NCI-H128 (cell line): ENCODE data around the gene C22orf42.
"Not testable (repeated sequence)": the region's sequence is repeated elsewhere in the genome, so short reads cannot be mapped to it uniquely, and the experiment has no call there.

Experiments used
- DNase-seq: peaks from one replicate; lab custom pipeline; 2025; ENCODE audit not compliant: unreplicated experiment; lab: John Stamatoyannopoulos, UW

Gene C22orf42

GRCh38 chr22:32185821-32186220, 26.7 kb upstream of the C22orf42 start:
- DNase-seq = no peak

DNA sequence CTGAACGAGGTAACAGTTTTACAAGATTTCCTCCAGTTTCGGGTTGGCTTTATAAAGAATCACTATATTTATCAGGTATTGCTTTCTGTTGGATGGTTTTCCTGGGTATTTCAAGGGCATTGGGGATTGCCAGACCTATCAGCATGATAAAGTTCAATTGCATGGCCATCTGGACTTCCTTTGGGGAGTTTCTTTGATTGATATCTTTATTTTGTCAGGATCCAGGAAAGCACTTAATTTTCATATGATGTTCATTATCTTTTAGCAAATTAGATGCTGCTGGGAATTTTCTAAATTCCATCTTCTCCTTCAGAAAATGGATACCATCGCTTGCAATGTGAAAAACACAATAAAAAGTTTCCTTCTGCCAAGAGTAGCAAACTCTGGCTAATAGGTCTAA, 24.5 kb upstream of the C22orf42 start:
- DNase-seq = no peak

- DNase-seq = no peak
These were observed 21.9 kb upstream of the C22orf42 start for GRCh38 chr22:32181043-32181442.

DNA sequence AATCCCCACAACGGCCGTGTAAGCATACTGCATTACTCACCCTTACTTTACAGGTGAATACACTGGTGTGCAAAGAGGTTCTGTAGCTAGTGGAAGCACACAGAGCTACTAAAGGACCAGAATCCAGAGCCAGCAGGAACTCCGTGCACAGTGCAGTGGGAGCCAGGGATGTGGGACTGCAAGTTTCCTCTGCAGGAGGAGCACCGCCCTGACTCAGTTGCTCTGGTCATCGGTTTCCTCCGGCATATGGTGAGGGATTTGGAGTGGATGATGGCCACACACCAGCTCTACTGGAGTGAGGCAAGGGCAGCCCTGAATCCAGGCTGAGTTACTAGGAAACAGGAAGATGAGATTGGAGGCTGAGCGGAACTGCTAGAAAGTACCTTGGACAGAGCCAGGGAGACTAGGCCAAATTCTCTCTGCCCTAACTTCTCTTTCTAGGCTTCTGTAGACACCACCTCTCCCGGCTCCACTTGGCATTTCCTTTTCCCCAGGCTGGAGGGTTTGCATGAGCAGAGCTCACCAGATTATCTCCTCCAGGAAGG, 18.2 kb upstream of the C22orf42 start:
- no peak for DNase-seq

DNA sequence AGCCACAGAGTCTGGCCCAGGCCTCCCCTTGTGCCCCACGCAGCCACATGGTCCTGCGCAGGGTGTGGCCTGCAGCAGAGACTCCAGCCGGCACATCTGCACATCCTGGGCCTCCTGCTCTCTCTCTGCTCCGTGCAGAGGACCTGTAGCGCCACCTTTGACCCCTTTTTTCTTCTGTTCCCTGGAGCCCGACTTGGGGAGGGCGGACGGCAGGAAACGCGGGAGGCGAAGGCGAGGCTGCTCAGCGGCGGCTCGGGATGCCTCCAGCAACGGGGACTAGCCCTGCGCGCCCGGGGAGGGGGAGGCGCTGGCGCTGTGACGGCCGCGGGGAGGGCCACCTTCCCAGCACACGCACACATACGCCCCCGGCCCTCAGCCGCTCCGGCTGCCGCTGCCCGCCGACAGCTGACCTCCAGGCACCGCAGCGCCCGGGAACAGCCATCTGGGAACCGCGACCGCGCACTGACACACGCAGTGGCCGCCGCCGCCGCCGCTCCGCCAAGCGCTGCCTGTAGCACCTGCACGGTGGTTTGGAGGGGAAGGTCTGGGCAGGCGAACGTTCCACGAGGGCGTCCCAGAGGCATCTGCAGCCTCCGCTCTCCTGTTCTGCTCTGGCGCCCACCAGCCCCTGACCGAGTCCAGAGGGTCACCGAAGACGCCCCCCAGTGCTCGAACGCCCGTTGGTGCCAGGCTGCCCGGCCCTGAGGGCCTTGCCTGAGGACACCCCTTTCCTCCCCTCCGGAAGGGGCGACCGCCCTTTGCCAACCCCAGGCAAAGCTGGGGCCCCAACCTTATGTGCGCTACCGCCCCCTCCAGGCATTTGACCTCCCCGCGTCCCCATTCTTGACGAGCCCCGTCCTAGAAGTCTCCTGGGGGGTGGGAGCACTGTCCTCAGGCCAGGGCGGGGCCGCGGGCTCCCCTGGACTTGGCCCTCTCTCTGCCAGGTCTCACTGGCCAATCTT, 16.9 kb upstream of the C22orf42 start:
- no peak for DNase-seq

- DNase-seq = no peak
These were observed 16.0 kb upstream of the C22orf42 start for GRCh38 chr22:32175115-32175514.

- no peak for DNase-seq
These were observed 6.6 kb upstream of the C22orf42 start for GRCh38 chr22:32165681-32166080.

DNA sequence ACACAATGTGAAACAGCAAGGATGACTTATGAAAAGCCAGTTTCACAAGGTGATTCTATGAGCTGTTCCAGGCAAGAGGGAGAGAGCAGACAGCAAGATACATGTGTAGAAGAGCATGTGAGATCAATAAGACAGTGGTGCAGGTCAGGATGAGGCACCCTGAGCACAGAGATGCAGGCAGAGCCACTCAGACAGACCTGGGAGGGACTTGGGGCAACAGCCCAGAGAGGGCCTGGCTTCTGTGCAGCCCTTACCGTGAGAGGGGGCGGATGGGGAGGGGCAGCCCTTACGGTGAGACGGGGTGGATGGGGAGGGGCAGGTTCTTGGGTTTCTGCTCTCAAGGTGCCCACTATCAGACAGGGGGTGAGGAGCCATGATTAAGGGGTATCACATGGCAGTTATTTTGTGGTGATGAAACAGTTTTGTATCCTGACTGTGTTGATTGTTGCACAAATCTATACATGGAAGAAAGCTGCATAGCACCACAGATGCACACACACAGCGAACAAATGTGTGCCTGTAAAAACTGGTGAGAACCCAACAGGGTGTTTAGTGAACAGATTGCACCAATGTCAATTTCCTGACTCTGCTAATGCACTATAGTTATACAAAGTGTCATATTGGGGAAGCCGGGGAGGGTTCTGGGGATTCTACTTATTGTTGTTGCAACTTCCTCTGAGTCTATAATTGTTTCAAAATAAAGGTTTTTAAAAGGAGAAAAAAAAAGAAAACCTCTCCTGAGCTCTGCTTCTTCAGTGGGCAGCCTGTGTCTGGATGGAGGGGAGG, 5.2 kb upstream of the C22orf42 start:
- DNase-seq = no peak

DNA sequence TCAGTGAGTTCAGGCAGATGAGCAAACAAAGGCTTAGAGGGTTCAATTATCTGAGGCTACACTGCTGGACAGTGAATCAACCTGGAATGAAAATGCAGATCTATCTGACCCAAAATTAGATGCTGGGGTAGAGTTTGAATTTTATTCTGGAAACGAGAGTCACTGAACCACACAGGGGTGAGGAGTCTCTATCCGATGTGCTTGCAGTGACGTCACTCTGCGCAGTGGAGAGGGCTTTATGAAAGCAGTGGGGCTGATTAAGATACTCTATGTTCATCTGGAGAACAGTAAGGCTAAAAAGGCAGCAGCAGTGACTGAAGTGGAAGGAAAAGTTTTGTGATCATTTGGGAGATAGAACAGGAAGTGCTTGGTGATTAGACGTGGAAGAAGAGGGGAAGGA, 1.3 kb upstream of the C22orf42 start:
- DNase-seq = not testable (repeated sequence)

GRCh38 chr22:32157632-32158031, 1.5 kb downstream of the C22orf42 start:
- not testable (repeated sequence) for DNase-seq

- not testable (repeated sequence) for DNase-seq
These were observed 4.4 kb downstream of the C22orf42 start for GRCh38 chr22:32154727-32155126.

GRCh38 chr22:32151641-32152040, 7.5 kb downstream of the C22orf42 start:
- DNase-seq = not testable (repeated sequence)

GRCh38 chr22:32150647-32151046, 8.5 kb downstream of the C22orf42 start:
- not testable (repeated sequence) for DNase-seq

DNA sequence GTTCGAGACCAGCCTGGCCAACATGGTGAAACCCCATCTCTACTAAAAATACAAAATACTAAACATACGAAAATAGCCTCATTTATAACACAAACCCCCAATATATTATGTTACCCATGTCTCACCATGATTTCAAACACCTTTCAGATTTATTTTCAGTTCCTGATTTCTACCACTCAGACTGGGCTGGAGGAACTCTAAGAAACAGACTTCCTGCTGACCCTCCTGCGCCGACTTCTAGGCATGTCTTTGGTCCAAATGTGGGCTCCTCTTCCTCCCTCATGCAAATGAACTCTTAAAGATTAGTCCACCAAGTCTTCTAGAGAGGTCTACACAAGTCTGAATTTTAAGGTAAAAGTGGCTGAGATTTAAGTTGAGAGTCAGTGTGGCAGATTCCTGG, 10.7 kb downstream of the C22orf42 start:
- DNase-seq = not testable (repeated sequence)

- DNase-seq = not testable (repeated sequence)
These were observed 12.0 kb downstream of the C22orf42 start for GRCh38 chr22:32147128-32147527.

- DNase-seq = no peak
These were observed 14.4 kb downstream of the C22orf42 start for GRCh38 chr22:32144496-32145274.

DNA sequence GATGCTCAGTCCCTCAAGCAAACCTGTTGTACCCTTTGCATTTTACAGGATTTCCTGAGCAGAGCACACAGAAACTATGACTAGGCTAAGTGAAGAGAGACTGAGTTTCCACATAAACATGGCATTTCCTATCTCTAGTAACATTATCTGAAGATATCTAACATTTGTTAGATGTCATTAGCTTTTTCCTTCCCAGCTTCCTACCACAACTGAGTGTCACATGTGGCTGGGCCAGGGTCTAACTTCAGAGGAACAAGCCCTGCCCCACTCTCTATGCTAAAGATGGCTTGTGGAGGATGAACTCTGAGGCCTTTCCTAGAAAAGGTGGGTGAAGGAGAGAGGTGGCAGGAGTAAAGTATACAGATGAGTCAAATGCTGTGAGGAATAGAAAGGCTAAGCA, 16.5 kb downstream of the C22orf42 start:
- no peak for DNase-seq

DNA sequence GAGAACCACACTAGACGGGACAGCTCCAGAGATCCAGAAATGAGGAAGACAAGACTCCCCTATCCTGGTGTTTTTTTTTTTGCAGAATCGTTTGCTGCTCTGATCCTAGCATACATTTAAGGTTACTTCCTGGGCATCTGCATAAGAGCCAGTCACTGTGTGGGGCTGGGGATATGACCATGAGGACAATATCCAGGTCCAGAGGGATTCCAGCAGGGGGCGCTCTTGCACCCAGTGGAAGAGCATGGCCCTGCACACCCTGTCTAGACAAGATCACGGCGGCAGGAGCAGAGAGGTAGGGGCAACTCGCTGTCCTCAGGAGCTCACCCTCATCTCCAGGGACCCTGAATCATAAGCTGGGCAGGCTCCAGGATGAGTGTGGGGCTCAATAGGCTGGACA, 18.4 kb downstream of the C22orf42 start:
- DNase-seq = not testable (repeated sequence)

- not testable (repeated sequence) for DNase-seq
These were observed 20.5 kb downstream of the C22orf42 start for GRCh38 chr22:32138576-32138975.

DNA sequence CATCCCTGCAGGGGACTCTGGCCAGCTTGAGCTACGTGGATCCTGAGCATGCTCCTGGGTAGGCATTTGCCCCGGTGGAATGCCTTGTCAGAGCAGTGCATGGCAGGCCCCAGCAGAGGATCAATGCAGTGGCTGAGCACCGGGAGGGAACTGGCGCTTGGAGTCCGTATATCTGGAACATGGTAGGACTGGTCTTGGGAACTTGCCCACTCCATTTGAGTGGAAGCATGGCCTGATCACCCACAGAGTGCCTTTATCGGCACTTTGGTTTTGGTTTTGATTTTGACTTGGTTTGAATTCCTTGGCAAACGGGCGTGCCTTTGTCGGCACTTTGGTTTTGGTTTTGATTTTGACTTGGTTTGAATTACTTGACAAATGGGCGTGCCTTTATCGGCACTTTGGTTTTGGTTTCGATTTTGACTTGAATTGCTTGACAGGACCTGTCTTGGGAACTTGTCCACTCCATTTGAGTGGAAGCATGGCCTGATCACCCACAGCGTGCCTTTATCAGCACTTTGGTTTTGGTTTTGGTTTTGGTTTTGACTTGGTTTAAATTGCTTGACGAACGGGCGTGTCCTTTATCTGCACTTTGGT, 21.3 kb downstream of the C22orf42 start:
- DNase-seq = not testable (repeated sequence)
